Endothelial cell (in vitro differentiated cells): Measurements from ENCODE around the gene SYNJ2BP. TPM values are rescaled to one million over a fixed set of nuclear protein-coding genes. Genes with fewer than 3 reads are reported as not detected.
"Not testable (repeated sequence)": the region's sequence is repeated elsewhere in the genome, so short reads cannot be mapped to it uniquely, and the experiment has no call there.

Experiments
- DNase-seq: peaks from one replicate; pipeline ENCODE4 v3.0.0; 2021; ENCODE audit warnings: low spot score
- H3K27ac Mint-ChIP-seq: one replicate; pipeline ENCODE4 v1.8.0; 2021; ENCODE audit warnings: mixed read lengths, inconsistent platforms; ENCODE audit not compliant: unreplicated experiment
- H3K27me3 Mint-ChIP-seq: one replicate; pipeline ENCODE4 v1.8.0; 2021; ENCODE audit warnings: mild to moderate bottlenecking, moderate library complexity, mixed read lengths, inconsistent platforms; ENCODE audit not compliant: unreplicated experiment
- H3K36me3 Mint-ChIP-seq: one replicate; pipeline ENCODE4 v1.8.0; 2021; ENCODE audit warnings: mild to moderate bottlenecking, low read depth, mixed read lengths, inconsistent platforms; ENCODE audit not compliant: unreplicated experiment
- H3K4me1 Mint-ChIP-seq: one replicate; pipeline ENCODE4 v1.8.0; 2021; ENCODE audit warnings: mild to moderate bottlenecking, mixed read lengths, inconsistent platforms; ENCODE audit not compliant: unreplicated experiment
- H3K4me3 Mint-ChIP-seq: one replicate; pipeline ENCODE4 v1.8.0; 2021; ENCODE audit warnings: mild to moderate bottlenecking, mixed read lengths, inconsistent platforms; ENCODE audit not compliant: unreplicated experiment
- H3K9me3 Mint-ChIP-seq: one replicate; pipeline ENCODE4 v1.8.0; 2021; ENCODE audit warnings: mixed read lengths, inconsistent platforms; ENCODE audit not compliant: unreplicated experiment
- total RNA-seq: library from RNA; stranded (reverse); fragmentation: NEBNext Ultra II Directional; extraction: Animal tissue kit (Norgen Biotek cat#: 25700); gene quantifications from one replicate; pipeline ENCODE4 v1.2.1, GENCODE V29; 2021; ENCODE audit not compliant: unreplicated experiment
- TF ChIP-seq, protein P1 (sequence below): fragments of 200-600 bp; sonication (generic); IDR thresholded peaks from one replicate; pipeline ENCODE4 v1.5.0; 2021; ENCODE audit warnings: antibody characterized with exemption; ENCODE audit not compliant: unreplicated experiment

The SYNJ2BP gene
- total RNA-seq, 1 donor from 2014 or later, result 24.2 TPM

GRCh38 chr14:70441641-70442040 lies 24.8 kb upstream of the SYNJ2BP start:
- Mint-ChIP-seq H3K36me3 (peaks cover 32% of the 10 kb centered on the region), H3K4me3 (no peak overlapping the region), H3K9me3 (peaks cover 26% of the 10 kb centered on the region), H3K27ac (no peak overlapping the region), H3K4me1 (peaks cover 3% of the 10 kb centered on the region), H3K27me3 (peaks cover 6% of the 10 kb centered on the region)
- DNase-seq, result no peak
- TF ChIP-seq, protein P1, sequence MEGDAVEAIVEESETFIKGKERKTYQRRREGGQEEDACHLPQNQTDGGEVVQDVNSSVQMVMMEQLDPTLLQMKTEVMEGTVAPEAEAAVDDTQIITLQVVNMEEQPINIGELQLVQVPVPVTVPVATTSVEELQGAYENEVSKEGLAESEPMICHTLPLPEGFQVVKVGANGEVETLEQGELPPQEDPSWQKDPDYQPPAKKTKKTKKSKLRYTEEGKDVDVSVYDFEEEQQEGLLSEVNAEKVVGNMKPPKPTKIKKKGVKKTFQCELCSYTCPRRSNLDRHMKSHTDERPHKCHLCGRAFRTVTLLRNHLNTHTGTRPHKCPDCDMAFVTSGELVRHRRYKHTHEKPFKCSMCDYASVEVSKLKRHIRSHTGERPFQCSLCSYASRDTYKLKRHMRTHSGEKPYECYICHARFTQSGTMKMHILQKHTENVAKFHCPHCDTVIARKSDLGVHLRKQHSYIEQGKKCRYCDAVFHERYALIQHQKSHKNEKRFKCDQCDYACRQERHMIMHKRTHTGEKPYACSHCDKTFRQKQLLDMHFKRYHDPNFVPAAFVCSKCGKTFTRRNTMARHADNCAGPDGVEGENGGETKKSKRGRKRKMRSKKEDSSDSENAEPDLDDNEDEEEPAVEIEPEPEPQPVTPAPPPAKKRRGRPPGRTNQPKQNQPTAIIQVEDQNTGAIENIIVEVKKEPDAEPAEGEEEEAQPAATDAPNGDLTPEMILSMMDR, result no peak

- Mint-ChIP-seq H3K27ac (no peak overlapping the region), H3K36me3 (peaks cover 34% of the 10 kb centered on the region), H3K9me3 (peaks cover 15% of the 10 kb centered on the region), H3K4me1 (peaks cover 3% of the 10 kb centered on the region), H3K27me3 (peaks cover 2% of the 10 kb centered on the region), H3K4me3 (no peak overlapping the region)
- DNase-seq, result no peak
- TF ChIP-seq, protein P1, result no peak
These were observed 20.0 kb upstream of the SYNJ2BP start for GRCh38 chr14:70436867-70437266.

- H3K4me3 Mint-ChIP-seq, H3K4me1 Mint-ChIP-seq, H3K27ac Mint-ChIP-seq, H3K27me3 Mint-ChIP-seq, DNase-seq: not testable (repeated sequence)
- H3K9me3 Mint-ChIP-seq, result peaks cover 10% of the 10 kb centered on the region
- H3K36me3 Mint-ChIP-seq, result peaks cover 19% of the 10 kb centered on the region
These were observed 9.7 kb upstream of the SYNJ2BP start for GRCh38 chr14:70426555-70426954.

- H3K36me3 Mint-ChIP-seq, result peaks cover 13% of the 10 kb centered on the region
These were observed 8.5 kb upstream of the SYNJ2BP start for GRCh38 chr14:70425354-70425753.

GRCh38 chr14:70422538-70422937 lies 5.6 kb upstream of the SYNJ2BP start:
- H3K27me3 Mint-ChIP-seq, result no peaks in the 10 kb centered on the region

More at GRCh38 chr14:70425354-70425753, 8.5 kb upstream of the SYNJ2BP start:
- Mint-ChIP-seq H3K4me3 (no peak overlapping the region), H3K4me1 (no peaks in the 10 kb centered on the region), H3K9me3 (peaks cover 10% of the 10 kb centered on the region), H3K27ac (no peak overlapping the region), H3K27me3 (no peaks in the 10 kb centered on the region)
- TF ChIP-seq, protein P1, result no peak
- no peak for DNase-seq

GRCh38 chr14:70419270-70419931 lies 2.5 kb upstream of the SYNJ2BP start:
- not testable (repeated sequence) for H3K9me3 Mint-ChIP-seq, H3K36me3 Mint-ChIP-seq, H3K27ac Mint-ChIP-seq, DNase-seq, H3K4me3 Mint-ChIP-seq, H3K27me3 Mint-ChIP-seq
- peaks cover 11% of the 10 kb centered on the region for H3K4me1 Mint-ChIP-seq

More at GRCh38 chr14:70422538-70422937, 5.6 kb upstream of the SYNJ2BP start:
- Mint-ChIP-seq H3K4me3 (no peak overlapping the region), H3K9me3 (peaks cover 10% of the 10 kb centered on the region), H3K36me3 (peaks cover 10% of the 10 kb centered on the region), H3K4me1 (no peaks in the 10 kb centered on the region), H3K27ac (no peak overlapping the region)
- TF ChIP-seq, protein P1, result no peak
- no peak for DNase-seq
